Endothelial cell of umbilical vein (primary cell): ENCODE measurements around the gene GLRA1. TPM values are rescaled to one million over a fixed set of nuclear protein-coding genes. Genes with fewer than 3 reads are reported as not detected.

Experiments used
- BruUV-seq: library from RNA; stranded (reverse); fragments of 400-500 nt; replicated peaks from 2 replicates; lab custom pipeline; 2021; lab: Mats Ljungman, UMichigan
- CTCF ChIA-PET: fragments of 300-600, 350-600 bp; sonication (Branson Sonifier 250); formaldehyde crosslinking; loops from one replicate; lab custom pipeline; 2021; ENCODE audit warnings: antibody characterized with exemption, inconsistent platforms; lab: Charles Lee
- POLR2A ChIA-PET: fragments of 300-600, 350-600 bp; sonication (Branson Sonifier 250); formaldehyde crosslinking; loops from one replicate; lab custom pipeline; 2021; ENCODE audit warnings: antibody characterized with exemption, inconsistent platforms; lab: Charles Lee
- DNase-seq: peaks from one replicate; pipeline ENCODE4 v3.0.0-alpha.2; 2011; ENCODE audit warnings: low read depth, low spot score
- FAIRE-seq: peaks from 2 replicates; lab custom pipeline; 2011; peaks lifted over from hg19 to GRCh38; lab: Jason Lieb, UNC
- H2AFZ ChIP-seq: 2 replicates; pipeline ENCODE4 v1.6.0; 2012; ENCODE audit warnings: low read depth, low read length, control low read depth, inconsistent platforms
- H3K27ac ChIP-seq: 2 replicates; pipeline ENCODE4 v1.5.1; 2011; ENCODE audit warnings: low read depth, mild to moderate bottlenecking, control low read depth, low read length, moderate library complexity; ENCODE audit not compliant: insufficient read depth
- H3K27me3 ChIP-seq, 2 experiments: 2 replicates each; pipeline versions ENCODE4 v1.6.0 to v1.6.1; 2011; ENCODE audit warnings: low read length in 2 of 2, mixed read lengths in 1 of 2; ENCODE audit not compliant: control insufficient read depth in 2 of 2, insufficient read depth in 2 of 2
- H3K36me3 ChIP-seq, 2 experiments: 2 replicates in 1 of 2; 3 replicates in 1 of 2; pipeline ENCODE4 v1.5.1; 2011; ENCODE audit warnings: low read length in 2 of 2, mild to moderate bottlenecking in 1 of 2, moderate library complexity in 1 of 2; ENCODE audit not compliant: control insufficient read depth in 2 of 2, insufficient read depth in 2 of 2; ENCODE audit errors: extremely low read depth in 1 of 2
- H3K4me1 ChIP-seq: 3 replicates; pipeline ENCODE4 v1.5.1; 2011; ENCODE audit warnings: mild to moderate bottlenecking, low read length; ENCODE audit not compliant: control insufficient read depth, insufficient read depth; ENCODE audit errors: extremely low read depth
- H3K4me2 ChIP-seq: 2 replicates; pipeline ENCODE4 v1.6.1; 2011; ENCODE audit warnings: low read length, control low read depth, mixed read lengths; ENCODE audit not compliant: insufficient read depth
- H3K4me3 ChIP-seq, 3 experiments: fragments of 200-600 bp in 1 of 3; sonication (generic), shearing (Covaris generic) in 1 of 3; replicated peaks in 1 of 3; 2 replicates each; pipeline ENCODE4 v1.5.1; 2011 to 2016; ENCODE audit warnings: control low read depth in 3 of 3, low read length in 3 of 3, mild to moderate bottlenecking in 2 of 3, inconsistent platforms in 1 of 3, low read depth in 1 of 3, moderate library complexity in 1 of 3; ENCODE audit not compliant: insufficient read depth in 1 of 3
- H3K79me2 ChIP-seq: 2 replicates; pipeline ENCODE4 v1.6.0; 2012; ENCODE audit warnings: low read length, inconsistent platforms; ENCODE audit not compliant: control insufficient read depth, insufficient read depth
- H3K9ac ChIP-seq: replicated peaks from 2 replicates; pipeline ENCODE3; 2011; ENCODE audit warnings: low read length, control low read depth; ENCODE audit not compliant: insufficient read depth; ENCODE audit errors: extremely low read depth
- H3K9me1 ChIP-seq: replicated peaks from 3 replicates; pipeline ENCODE4 v1.6.0; 2011; ENCODE audit warnings: mild to moderate bottlenecking, low read length; ENCODE audit not compliant: control insufficient read depth, insufficient read depth; ENCODE audit errors: extremely low read depth
- H3K9me3 ChIP-seq: replicated peaks from 2 replicates; pipeline ENCODE4 v1.5.1; 2012; ENCODE audit warnings: low read length, inconsistent platforms; ENCODE audit not compliant: control insufficient read depth, insufficient read depth
- H4K20me1 ChIP-seq: replicated peaks from 2 replicates; pipeline ENCODE3; 2011; ENCODE audit warnings: mild to moderate bottlenecking, low read length; ENCODE audit not compliant: control insufficient read depth, insufficient read depth; ENCODE audit errors: extremely low read depth
- CTCF ChIP-seq, 2 donors: IDR thresholded peaks; 1 replicate in 1 of 2; 2 replicates in 1 of 2; pipeline ENCODE4 v1.5.1; 2011; ENCODE audit warnings: low read length in 2 of 2, mild to moderate bottlenecking in 2 of 2, moderate library complexity in 2 of 2, control low read depth in 1 of 2, inconsistent platforms in 1 of 2, low read depth in 1 of 2; ENCODE audit not compliant: insufficient read depth in 1 of 2; ENCODE audit errors: extremely low read depth in 1 of 2
- EZH2 ChIP-seq: IDR thresholded peaks from 2 replicates; pipeline ENCODE4 v1.6.1; 2012; ENCODE audit warnings: borderline replicate concordance, low read depth, mild to moderate bottlenecking, moderate library complexity, low read length, inconsistent platforms; ENCODE audit not compliant: severe bottlenecking
- FOS ChIP-seq: IDR thresholded peaks from 2 replicates; pipeline ENCODE4 v1.6.1; 2011; ENCODE audit warnings: mild to moderate bottlenecking, low read length, moderate library complexity, borderline replicate concordance; ENCODE audit not compliant: insufficient read depth
- GATA2 ChIP-seq: IDR thresholded peaks from 2 replicates; pipeline ENCODE4 v1.7.0; 2011; ENCODE audit warnings: low read depth, mild to moderate bottlenecking, moderate library complexity, mixed read lengths, low read length; ENCODE audit not compliant: insufficient read length, insufficient read depth
- JUN ChIP-seq: IDR thresholded peaks from 2 replicates; pipeline ENCODE4 v1.6.1; 2011; ENCODE audit warnings: borderline replicate concordance, low read depth; ENCODE audit not compliant: insufficient read length, insufficient read depth
- MYC ChIP-seq: IDR thresholded peaks from one replicate; pipeline ENCODE4 v1.6.1; 2011; ENCODE audit warnings: mild to moderate bottlenecking, low read depth, low read length
- POLR2A ChIP-seq: IDR thresholded peaks from 2 replicates; pipeline ENCODE4 v1.6.1; 2012; ENCODE audit warnings: low read depth, mild to moderate bottlenecking, control low read depth, low read length
- POLR2AphosphoS5 ChIP-seq: IDR thresholded peaks from 2 replicates; pipeline ENCODE4 v1.6.1; 2012; ENCODE audit warnings: low read depth, mild to moderate bottlenecking, control low read depth, low read length, moderate library complexity; ENCODE audit not compliant: insufficient read depth
- dilution Hi-C: fragments of 300-500 bp; cut with MboI; formaldehyde crosslinking; loops from one replicate; pipeline ENCODE4 v1.15.0; 2019; ENCODE audit warnings: low sequenced_read_pairs; ENCODE audit not compliant: extremely low pct_ligation_motif_present
- intact Hi-C: fragments of 100-400 bp; cut with micrococcal nuclease; formaldehyde crosslinking; loops from one replicate; pipeline ENCODE4 v1.10.0; 2022
- polyA plus RNA-seq, 4 experiments: library from polyadenylated mRNA; depleted of rRNA in 3 of 4; stranded (reverse) in 3 of 4; unstranded in 1 of 4; fragments of >200 nt; gene quantifications; 2 replicates each; pipeline versions ENCODE4 v1.2.1 to v1.2.3, GENCODE V29; 2011 to 2012; ENCODE audit warnings: missing spikeins in 1 of 4
- total RNA-seq: library from RNA; stranded (reverse); gene quantifications from 2 replicates; pipeline ENCODE4 v1.2.3, GENCODE V29; 2021
- TF ChIP-seq, protein P1 (sequence below): IDR thresholded peaks from 2 replicates; pipeline ENCODE4 v1.6.1; 2011; ENCODE audit not compliant: insufficient read depth, insufficient read length

The GLRA1 gene
- total and polyA plus RNA-seq, 2 donors (not counting 3 experiments of a cell fraction or from before 2014, with no cell fraction given): not detected

- dilution Hi-C loops (no loop called here), intact Hi-C loops (no loop called here)
- Histone ChIP-seq H3K4me1 (no peaks in the 10 kb centered on the region), H3K27me3 (no peaks in the 10 kb centered on the region), H3K27ac (no peak overlapping the region), H3K4me2 (no peak overlapping the region), H2AFZ (no peak overlapping the region), H4K20me1 (no peaks in the 10 kb centered on the region), H3K9me3 (no peaks in the 10 kb centered on the region), H3K9me1 (no peaks in the 10 kb centered on the region), H3K9ac (no peak overlapping the region), H3K79me2 (no peaks in the 10 kb centered on the region), H3K36me3 (no peaks in the 10 kb centered on the region), H3K4me3 (no peak overlapping the region)
- TF ChIP-seq FOS: no peak
- TF ChIP-seq JUN: no peak
- TF ChIP-seq POLR2A: no peak
- TF ChIP-seq EZH2: no peak
- TF ChIP-seq POLR2AphosphoS5: no peak
- no peak for TF ChIP-seq GATA2
- no peak for TF ChIP-seq MYC
- no peak for TF ChIP-seq CTCF (IDR thresholded peaks at IDR 0.05; ENCODE audit: extremely low read depth in 1 of 2, insufficient read depth in 1 of 2, low read depth in 1 of 2, low read length in 2 of 2)
- TF ChIP-seq, protein P1, sequence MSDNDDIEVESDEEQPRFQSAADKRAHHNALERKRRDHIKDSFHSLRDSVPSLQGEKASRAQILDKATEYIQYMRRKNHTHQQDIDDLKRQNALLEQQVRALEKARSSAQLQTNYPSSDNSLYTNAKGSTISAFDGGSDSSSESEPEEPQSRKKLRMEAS: no peak
- BruUV-seq: no TSS peak
- no peak for FAIRE-seq
- ChIA-PET POLR2A (no interaction called here), CTCF (interaction anchor here (1.1 to 1.6 kb wide), 2 partner anchors 12 to 14 kb away, joined by 3 to 5 read pairs; no protein-coding TSS in a partner anchor)
- DNase-seq: no peak
These were observed 1.5 kb upstream of the GLRA1 start for GRCh38 chr5:151926188-151926587.
